Endothelial cell of umbilical vein (primary cell): Measurements from ENCODE around the gene ZNF618. TPM values are rescaled to one million over a fixed set of nuclear protein-coding genes. Genes with fewer than 3 reads are reported as not detected.

Source experiments
- BruUV-seq: library from RNA; stranded (reverse); fragments of 400-500 nt; replicated peaks from 2 replicates; lab custom pipeline; 2021; lab: Mats Ljungman, UMichigan
- CTCF ChIA-PET: fragments of 300-600, 350-600 bp; sonication (Branson Sonifier 250); formaldehyde crosslinking; loops from one replicate; lab custom pipeline; 2021; ENCODE audit warnings: antibody characterized with exemption, inconsistent platforms; lab: Charles Lee
- POLR2A ChIA-PET: fragments of 300-600, 350-600 bp; sonication (Branson Sonifier 250); formaldehyde crosslinking; loops from one replicate; lab custom pipeline; 2021; ENCODE audit warnings: antibody characterized with exemption, inconsistent platforms; lab: Charles Lee
- DNase-seq: peaks from one replicate; pipeline ENCODE4 v3.0.0-alpha.2; 2011; ENCODE audit warnings: low read depth, low spot score
- FAIRE-seq: peaks from 2 replicates; lab custom pipeline; 2011; peaks lifted over from hg19 to GRCh38; lab: Jason Lieb, UNC
- H2AFZ ChIP-seq: 2 replicates; pipeline ENCODE4 v1.6.0; 2012; ENCODE audit warnings: low read depth, low read length, control low read depth, inconsistent platforms
- H3K27ac ChIP-seq: 2 replicates; pipeline ENCODE4 v1.5.1; 2011; ENCODE audit warnings: low read depth, mild to moderate bottlenecking, control low read depth, low read length, moderate library complexity; ENCODE audit not compliant: insufficient read depth
- H3K27me3 ChIP-seq, 2 experiments: 2 replicates each; pipeline versions ENCODE4 v1.6.0 to v1.6.1; 2011; ENCODE audit warnings: low read length in 2 of 2, mixed read lengths in 1 of 2; ENCODE audit not compliant: control insufficient read depth in 2 of 2, insufficient read depth in 2 of 2
- H3K36me3 ChIP-seq, 2 experiments: 2 replicates in 1 of 2; 3 replicates in 1 of 2; pipeline ENCODE4 v1.5.1; 2011; ENCODE audit warnings: low read length in 2 of 2, mild to moderate bottlenecking in 1 of 2, moderate library complexity in 1 of 2; ENCODE audit not compliant: control insufficient read depth in 2 of 2, insufficient read depth in 2 of 2; ENCODE audit errors: extremely low read depth in 1 of 2
- H3K4me1 ChIP-seq: 3 replicates; pipeline ENCODE4 v1.5.1; 2011; ENCODE audit warnings: mild to moderate bottlenecking, low read length; ENCODE audit not compliant: control insufficient read depth, insufficient read depth; ENCODE audit errors: extremely low read depth
- H3K4me2 ChIP-seq: 2 replicates; pipeline ENCODE4 v1.6.1; 2011; ENCODE audit warnings: low read length, control low read depth, mixed read lengths; ENCODE audit not compliant: insufficient read depth
- H3K4me3 ChIP-seq, 3 experiments: fragments of 200-600 bp in 1 of 3; sonication (generic), shearing (Covaris generic) in 1 of 3; replicated peaks in 1 of 3; 2 replicates each; pipeline ENCODE4 v1.5.1; 2011 to 2016; ENCODE audit warnings: control low read depth in 3 of 3, low read length in 3 of 3, mild to moderate bottlenecking in 2 of 3, inconsistent platforms in 1 of 3, low read depth in 1 of 3, moderate library complexity in 1 of 3; ENCODE audit not compliant: insufficient read depth in 1 of 3
- H3K79me2 ChIP-seq: 2 replicates; pipeline ENCODE4 v1.6.0; 2012; ENCODE audit warnings: low read length, inconsistent platforms; ENCODE audit not compliant: control insufficient read depth, insufficient read depth
- H3K9ac ChIP-seq: replicated peaks from 2 replicates; pipeline ENCODE3; 2011; ENCODE audit warnings: low read length, control low read depth; ENCODE audit not compliant: insufficient read depth; ENCODE audit errors: extremely low read depth
- H3K9me1 ChIP-seq: replicated peaks from 3 replicates; pipeline ENCODE4 v1.6.0; 2011; ENCODE audit warnings: mild to moderate bottlenecking, low read length; ENCODE audit not compliant: control insufficient read depth, insufficient read depth; ENCODE audit errors: extremely low read depth
- H3K9me3 ChIP-seq: replicated peaks from 2 replicates; pipeline ENCODE4 v1.5.1; 2012; ENCODE audit warnings: low read length, inconsistent platforms; ENCODE audit not compliant: control insufficient read depth, insufficient read depth
- H4K20me1 ChIP-seq: replicated peaks from 2 replicates; pipeline ENCODE3; 2011; ENCODE audit warnings: mild to moderate bottlenecking, low read length; ENCODE audit not compliant: control insufficient read depth, insufficient read depth; ENCODE audit errors: extremely low read depth
- CTCF ChIP-seq, 2 donors: IDR thresholded peaks; 1 replicate in 1 of 2; 2 replicates in 1 of 2; pipeline ENCODE4 v1.5.1; 2011; ENCODE audit warnings: low read length in 2 of 2, mild to moderate bottlenecking in 2 of 2, moderate library complexity in 2 of 2, control low read depth in 1 of 2, inconsistent platforms in 1 of 2, low read depth in 1 of 2; ENCODE audit not compliant: insufficient read depth in 1 of 2; ENCODE audit errors: extremely low read depth in 1 of 2
- EZH2 ChIP-seq: IDR thresholded peaks from 2 replicates; pipeline ENCODE4 v1.6.1; 2012; ENCODE audit warnings: borderline replicate concordance, low read depth, mild to moderate bottlenecking, moderate library complexity, low read length, inconsistent platforms; ENCODE audit not compliant: severe bottlenecking
- FOS ChIP-seq: IDR thresholded peaks from 2 replicates; pipeline ENCODE4 v1.6.1; 2011; ENCODE audit warnings: mild to moderate bottlenecking, low read length, moderate library complexity, borderline replicate concordance; ENCODE audit not compliant: insufficient read depth
- MAX ChIP-seq: IDR thresholded peaks from 2 replicates; pipeline ENCODE4 v1.6.1; 2011; ENCODE audit not compliant: insufficient read depth, insufficient read length
- MYC ChIP-seq: IDR thresholded peaks from one replicate; pipeline ENCODE4 v1.6.1; 2011; ENCODE audit warnings: mild to moderate bottlenecking, low read depth, low read length
- POLR2A ChIP-seq: IDR thresholded peaks from 2 replicates; pipeline ENCODE4 v1.6.1; 2012; ENCODE audit warnings: low read depth, mild to moderate bottlenecking, control low read depth, low read length
- dilution Hi-C: fragments of 300-500 bp; cut with MboI; formaldehyde crosslinking; loops from one replicate; pipeline ENCODE4 v1.15.0; 2019; ENCODE audit warnings: low sequenced_read_pairs; ENCODE audit not compliant: extremely low pct_ligation_motif_present
- intact Hi-C: fragments of 100-400 bp; cut with micrococcal nuclease; formaldehyde crosslinking; loops from one replicate; pipeline ENCODE4 v1.10.0; 2022
- polyA plus RNA-seq, 4 experiments: library from polyadenylated mRNA; depleted of rRNA in 3 of 4; stranded (reverse) in 3 of 4; unstranded in 1 of 4; fragments of >200 nt; gene quantifications; 2 replicates each; pipeline versions ENCODE4 v1.2.1 to v1.2.3, GENCODE V29; 2011 to 2012; ENCODE audit warnings: missing spikeins in 1 of 4
- total RNA-seq: library from RNA; stranded (reverse); gene quantifications from 2 replicates; pipeline ENCODE4 v1.2.3, GENCODE V29; 2021

Gene ZNF618
- total and polyA plus RNA-seq, 2 donors (not counting 3 experiments of a cell fraction or from before 2014, with no cell fraction given): 22.6 to 80.3 TPM

- Histone ChIP-seq H3K27ac (no peak overlapping the region), H3K9me1 (no peaks in the 10 kb centered on the region), H3K9ac (no peak overlapping the region), H3K79me2 (peaks cover 24% of the 10 kb centered on the region), H4K20me1 (peaks cover 10% of the 10 kb centered on the region), H3K4me3 (no peak overlapping the region), H2AFZ (no peak overlapping the region), H3K4me1 (peaks cover 22% of the 10 kb centered on the region), H3K27me3 (no peaks in the 10 kb centered on the region), H3K9me3 (no peaks in the 10 kb centered on the region), H3K36me3 (peaks cover 4 to 29% of the 10 kb centered on the region in 2 experiments), H3K4me2 (no peak overlapping the region)
- dilution Hi-C loops (no loop called here), intact Hi-C loops (no loop called here)
- no peak for FAIRE-seq
- ChIA-PET CTCF (interaction anchor here (1.6 kb wide), 1 partner anchor 35 kb away, joined by 5 read pairs; no protein-coding TSS in a partner anchor), POLR2A (interaction anchor here (0.7 kb wide), 1 partner anchor 27 kb away, joined by 3 read pairs; no protein-coding TSS in a partner anchor)
- DNase-seq: no peak
- BruUV-seq: no TSS peak
- no peak for TF ChIP-seq MAX
- no peak for TF ChIP-seq POLR2A
- TF ChIP-seq EZH2: no peak
- no peak for TF ChIP-seq MYC
Observed at GRCh38 chr9:113998114-113998513, 122.0 kb downstream of the ZNF618 start.

GRCh38 chr9:113998525-113999255 lies 122.6 kb downstream of the ZNF618 start:
- Histone ChIP-seq H3K4me2 (no peak overlapping the region), H2AFZ (no peak overlapping the region), H3K9ac (no peak overlapping the region), H3K9me3 (no peaks in the 10 kb centered on the region), H3K9me1 (no peaks in the 10 kb centered on the region), H4K20me1 (peaks cover 5% of the 10 kb centered on the region), H3K27me3 (no peaks in the 10 kb centered on the region), H3K79me2 (peaks cover 18% of the 10 kb centered on the region), H3K27ac (no peak overlapping the region), H3K36me3 (peaks cover 5 to 29% of the 10 kb centered on the region in 2 experiments), H3K4me1 (peaks cover 22% of the 10 kb centered on the region), H3K4me3 (no peak overlapping the region)
- intact Hi-C loops: no loop called here
- FAIRE-seq (peak; percentile 26), DNase-seq (no peak)
- TF ChIP-seq FOS (no peak), CTCF (IDR thresholded peaks at IDR 0.05; ENCODE audit: extremely low read depth in 1 of 2, insufficient read depth in 1 of 2, low read depth in 1 of 2, low read length in 2 of 2) (peak in 1 of 2 donors; percentile 24), MAX (no peak)
- CTCF ChIA-PET: no interaction called here
- dilution Hi-C loops: no loop called here
- no TSS peak for BruUV-seq
- POLR2A ChIA-PET: no interaction called here
